Psoas muscle (tissue), 8 donors: ENCODE data around the gene EPS8L1. TPM values are rescaled to one million over a fixed set of nuclear protein-coding genes. Genes with fewer than 3 reads are reported as not detected.

Experiments
- ATAC-seq, 4 donors: fragments of 200-7000 bp; cut with Tn5 transposase; one replicate each; pipeline ENCODE4 v1.9.1; 2020; ENCODE audit warnings: moderate library complexity in 3 of 4, mild to moderate bottlenecking in 2 of 4
- DNase-seq, 2 donors: peaks; one replicate each; pipeline ENCODE4 v3.0.0-alpha.2; 2020
- H3K27ac ChIP-seq: fragments of 200-600 bp; one replicate; pipeline ENCODE4 v1.8.0; 2022
- H3K27me3 ChIP-seq, 3 donors: fragments of 200-600 bp in 1 of 3; one replicate each; pipeline versions ENCODE4 v1.6.1 to v1.8.0; 2013 to 2022; ENCODE audit warnings: low read length in 2 of 3, mild to moderate bottlenecking in 2 of 3, moderate library complexity in 1 of 3; ENCODE audit not compliant: insufficient read depth in 3 of 3
- H3K36me3 ChIP-seq, 2 donors: fragments of 200-600 bp in 1 of 2; one replicate each; pipeline versions ENCODE4 v1.6.1 to v1.8.0; 2013 to 2022; ENCODE audit warnings: low read depth in 1 of 2, mild to moderate bottlenecking in 1 of 2, moderate library complexity in 1 of 2; ENCODE audit not compliant: insufficient read depth in 1 of 2
- H3K4me1 ChIP-seq: fragments of 200-600 bp; one replicate; pipeline ENCODE4 v1.8.0; 2022
- H3K4me3 ChIP-seq: fragments of 200-600 bp; one replicate; pipeline ENCODE4 v1.8.0; 2022; ENCODE audit warnings: mild to moderate bottlenecking
- H3K9me3 ChIP-seq: fragments of 200-600 bp; one replicate; pipeline ENCODE4 v1.8.0; 2022
- CTCF ChIP-seq: fragments of 200-600 bp; IDR thresholded peaks from one replicate; pipeline ENCODE4 v1.8.0; 2022; ENCODE audit warnings: antibody characterized with exemption
- WGBS, 3 donors: extraction: QIAGEN DNeasy Blood & Tissue Kit; methylation state at CpG; one replicate each; pipeline versions ENCODE4 v1.1.6 to v1.1.7; 2013; 5-methylcytosine and 5-hydroxymethylcytosine counted together
- intact Hi-C, 2 donors: fragments of 100-400 bp; cut with DNase I; formaldehyde crosslinking; loops; one replicate each; pipeline versions ENCODE4 v1.11.0 to v1.14.2; 2022
- polyA plus RNA-seq, 3 donors: library from polyadenylated mRNA; stranded (reverse); fragments of 200-250 nt; gene quantifications; one replicate each; pipeline ENCODE4 v1.2.3, GENCODE V29; 2013
- total RNA-seq, 4 donors: library from RNA; stranded (reverse); fragmentation: NEBNext Ultra II Directional in 2 of 4; extraction: Animal tissue kit (Norgen Biotek cat#: 25700) in 2 of 4; gene quantifications; one replicate each; pipeline versions ENCODE4 v1.2.1 to v1.2.4, GENCODE V29; 2021 to 2023
- donor health status: healthy with polysubstance abuse.
- donor health status: DM: no; HTN: no; CAD: no; lungs with moderate emphysema.
- donor health status: Bipolar disorder and iron deficiency.
- donor health status: healthy.
- donor health status: DM: yes; HTN: yes; CAD: no.
- donor health status: DM: no; HTN: no; CAD: no.
- donor health status: DM: no; HTN: no; CAD: no.
- donor health status: DM: yes; HTN: yes; CAD: no.

EPS8L1 gene
- total and polyA plus RNA-seq, 7 donors = 0.53 to 2.5 (median 1.0) TPM

GRCh38 chr19:55112246-55112776, 36.6 kb downstream of the EPS8L1 start:
- DNase-seq (peak in 1 of 2 donors; percentile 52), ATAC-seq (no peak)
- TF ChIP-seq CTCF = no peak
- 92 to 96% (median 92%) methylated on average over 23 to 25 of the region's 25 CpGs for WGBS, 3 donors
- Histone ChIP-seq H3K27me3 (no peaks in the 10 kb centered on the region), H3K27ac (peak overlapping the region; percentile 66), H3K4me3 (no peak overlapping the region), H3K4me1 (peaks cover 13% of the 10 kb centered on the region), H3K9me3 (no peaks in the 10 kb centered on the region), H3K36me3 (peaks cover 3 to 17% of the 10 kb centered on the region in 2 donors)
- intact Hi-C loops = no loop called here

GRCh38 chr19:55112777-55113569, 37.3 kb downstream of the EPS8L1 start:
- H3K36me3 ChIP-seq = peaks cover 3 to 17% of the 10 kb centered on the region in 2 donors
- peak overlapping the region; percentile 41 for H3K4me3 ChIP-seq
- H3K9me3 ChIP-seq = no peaks in the 10 kb centered on the region
- TF ChIP-seq CTCF = no peak
- H3K27me3 ChIP-seq = no peaks in the 10 kb centered on the region
- DNase-seq (no peak), ATAC-seq (no peak)
- peaks cover 13% of the 10 kb centered on the region for H3K4me1 ChIP-seq
- H3K27ac ChIP-seq = peak overlapping the region; percentile 66
- 62 to 64% (median 63%) methylated on average over 23 of the region's 23 CpGs for WGBS, 3 donors
- intact Hi-C loops = no loop called here

- TF ChIP-seq CTCF = no peak
- peak in 1 of 4 donors; percentile 38 for ATAC-seq
- Histone ChIP-seq H3K4me3 (peak overlapping the region; percentile 41), H3K27ac (peak overlapping the region; percentile 66), H3K27me3 (no peaks in the 10 kb centered on the region), H3K4me1 (peaks cover 15% of the 10 kb centered on the region), H3K9me3 (no peaks in the 10 kb centered on the region), H3K36me3 (peaks cover 3 to 15% of the 10 kb centered on the region in 2 donors)
- WGBS, 3 donors = 11 to 24% (median 20%) methylated on average over 9 to 12 of the region's 12 CpGs
- intact Hi-C loops = no loop called here
- peak; percentile 81 to 91 for DNase-seq
Measured at GRCh38 chr19:55113570-55114039, 37.9 kb downstream of the EPS8L1 start.

GRCh38 chr19:55114566-55115145, 39.0 kb downstream of the EPS8L1 start:
- no peaks in the 10 kb centered on the region for H3K27me3 ChIP-seq
- peaks cover 15% of the 10 kb centered on the region for H3K4me1 ChIP-seq
- peaks cover 3 to 4% of the 10 kb centered on the region in 2 donors for H3K36me3 ChIP-seq
- H3K9me3 ChIP-seq = no peaks in the 10 kb centered on the region
- WGBS, 3 donors = 77 to 86% (median 81%) methylated on average over 8 to 9 of the region's 9 CpGs
- peak overlapping the region; percentile 3 for H3K27ac ChIP-seq
- peak overlapping the region; percentile 89 for H3K4me3 ChIP-seq
- DNase-seq = peak in 1 of 2 donors; percentile 40
- intact Hi-C loops = no loop called here
- ATAC-seq = no peak
- TF ChIP-seq CTCF = no peak
